Keratinocyte (primary cell): ENCODE data around the gene OR56B1.

Experiments
- CTCF ChIP-seq, 3 experiments: IDR thresholded peaks in 1 of 3; conservative IDR thresholded peaks in 1 of 3; optimal IDR thresholded peaks in 1 of 3; 2 replicates in 2 of 3; 3 replicates in 1 of 3; pipeline versions ENCODE3 to v1.5.1; 2011; ENCODE audit warnings: low read length in 3 of 3, mild to moderate bottlenecking in 3 of 3, moderate library complexity in 2 of 3, control low read depth in 1 of 3, inconsistent platforms in 1 of 3; ENCODE audit not compliant: insufficient read depth in 2 of 3; ENCODE audit errors: extremely low read depth in 1 of 3
- EZH2 ChIP-seq: IDR thresholded peaks from one replicate; pipeline ENCODE4 v1.6.1; 2012; ENCODE audit warnings: inconsistent platforms, mild to moderate bottlenecking, low read length, moderate library complexity

- TF ChIP-seq EZH2 (no peak), CTCF (optimal IDR thresholded peaks at IDR 0.05 in 1 of 3, IDR thresholded peaks at IDR 0.05 in 1 of 3, conservative IDR thresholded peaks at IDR 0.05 in 1 of 3; ENCODE audit: extremely low read depth in 1 of 3, insufficient read depth in 2 of 3, low read length in 3 of 3) (no peak)
These were observed 2.2 kb downstream of the OR56B1 start for GRCh38 chr11:5738431-5738830.
